KMS-11 (cell line): Measurements from ENCODE around the gene ATG14.

ENCODE experiments used
- H2AFZ ChIP-seq: fragments of 200-600 bp; sonication (generic); 2 replicates; pipeline ENCODE4 v1.6.1; 2016; ENCODE audit warnings: antibody characterized with exemption, mixed run types, low read depth
- H3K27ac ChIP-seq: fragments of 200-600 bp; sonication (generic); 2 replicates; pipeline ENCODE4 v1.6.1; 2016; ENCODE audit warnings: mild to moderate bottlenecking, mixed run types
- H3K27me3 ChIP-seq: fragments of 200-600 bp; sonication (generic); 2 replicates; pipeline ENCODE4 v1.6.1; 2017; ENCODE audit warnings: mild to moderate bottlenecking, low read depth, mixed run types, moderate library complexity; ENCODE audit not compliant: insufficient read depth
- H3K36me3 ChIP-seq: fragments of 200-600 bp; sonication (generic); 2 replicates; pipeline ENCODE4 v1.6.1; 2017; ENCODE audit warnings: mild to moderate bottlenecking, mixed run types; ENCODE audit not compliant: insufficient read depth
- H3K4me1 ChIP-seq: fragments of 200-600 bp; sonication (generic); 2 replicates; pipeline ENCODE4 v1.6.1; 2016; ENCODE audit warnings: mild to moderate bottlenecking, low read depth, mixed run types; ENCODE audit not compliant: poor library complexity, severe bottlenecking
- H3K4me2 ChIP-seq: fragments of 200-600 bp; sonication (generic); 2 replicates; pipeline ENCODE4 v1.7.0; 2016; ENCODE audit warnings: mild to moderate bottlenecking, mixed run types
- H3K4me3 ChIP-seq: fragments of 200-600 bp; sonication (generic); IDR thresholded peaks from 2 replicates; pipeline ENCODE4 v1.6.1; 2017; ENCODE audit warnings: low read depth, low read length, mixed read lengths; ENCODE audit not compliant: insufficient read depth
- H3K79me2 ChIP-seq: fragments of 200-600 bp; sonication (generic); 2 replicates; pipeline ENCODE4 v1.6.1; 2016; ENCODE audit warnings: low read depth, mixed run types; ENCODE audit not compliant: insufficient read depth
- H3K9ac ChIP-seq: fragments of 200-600 bp; sonication (generic); 2 replicates; pipeline ENCODE4 v1.6.1; 2016; ENCODE audit warnings: mild to moderate bottlenecking, mixed run types
- H4K20me1 ChIP-seq: fragments of 200-600 bp; sonication (generic); 2 replicates; pipeline ENCODE4 v1.6.1; 2016; ENCODE audit warnings: mild to moderate bottlenecking, mixed run types; ENCODE audit not compliant: insufficient read depth
- CTCF ChIP-seq: fragments of 200-600 bp; sonication (generic); conservative IDR thresholded peaks from 2 replicates; pipeline ENCODE4 v1.6.1; 2017; ENCODE audit warnings: low read depth, mild to moderate bottlenecking, antibody characterized with exemption, low read length, moderate library complexity, mixed read lengths

Gene ATG14

DNA sequence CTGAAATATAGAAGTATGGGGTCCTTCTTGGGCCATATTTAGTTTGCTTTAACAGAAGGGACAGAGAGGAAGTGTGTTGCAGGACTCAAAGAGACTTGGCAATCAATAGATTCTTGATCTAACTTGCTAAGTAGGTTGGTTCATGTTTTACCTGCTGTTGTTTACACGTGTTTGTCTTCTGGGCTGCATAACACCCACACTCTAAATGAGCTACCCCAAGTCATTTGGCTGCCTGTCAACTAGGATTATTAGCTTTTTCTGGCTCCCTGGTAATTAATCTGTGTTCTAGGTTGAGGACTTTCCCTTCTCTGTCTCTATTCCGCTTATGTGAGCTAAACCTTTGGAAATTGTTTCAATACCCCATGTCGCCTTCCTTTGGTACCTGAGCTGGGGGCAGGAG lies 38.9 kb upstream of the ATG14 start:
- TF ChIP-seq CTCF, result no peak
- H3K9ac ChIP-seq, result no peak overlapping the region
- H3K27ac ChIP-seq, result no peak overlapping the region
- H3K4me2 ChIP-seq, result no peak overlapping the region
- H2AFZ ChIP-seq, result no peak overlapping the region
- no peaks in the 10 kb centered on the region for H3K79me2 ChIP-seq
- H3K27me3 ChIP-seq, result no peaks in the 10 kb centered on the region
- H3K36me3 ChIP-seq, result no peaks in the 10 kb centered on the region
- H3K4me1 ChIP-seq, result no peaks in the 10 kb centered on the region
- no peak overlapping the region for H3K4me3 ChIP-seq
- no peaks in the 10 kb centered on the region for H4K20me1 ChIP-seq

DNA sequence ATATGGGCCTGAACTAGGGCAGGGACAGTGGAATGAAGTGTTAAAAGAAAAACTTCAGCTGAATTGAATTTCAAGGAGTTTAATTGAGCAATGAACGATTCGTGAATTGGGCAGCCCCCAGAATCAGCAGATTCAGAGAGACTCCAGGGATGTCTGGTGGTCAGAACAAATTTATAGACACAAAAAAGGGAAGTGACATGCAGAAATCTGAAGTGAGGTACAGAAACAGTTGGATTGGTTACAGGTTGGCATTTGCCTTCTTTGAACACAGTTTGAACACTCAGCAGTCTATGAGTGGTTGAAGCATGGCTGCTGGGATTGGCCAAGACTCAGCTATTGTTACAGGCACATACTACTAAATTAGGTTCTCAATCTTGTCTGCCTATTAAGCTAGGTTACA lies 38.5 kb upstream of the ATG14 start:
- no peaks in the 10 kb centered on the region for H3K4me1 ChIP-seq
- no peaks in the 10 kb centered on the region for H3K79me2 ChIP-seq
- no peak overlapping the region for H3K9ac ChIP-seq
- H3K27me3 ChIP-seq, result no peaks in the 10 kb centered on the region
- H3K4me2 ChIP-seq, result no peak overlapping the region
- no peaks in the 10 kb centered on the region for H4K20me1 ChIP-seq
- no peak overlapping the region for H2AFZ ChIP-seq
- H3K36me3 ChIP-seq, result no peaks in the 10 kb centered on the region
- no peak overlapping the region for H3K27ac ChIP-seq
- TF ChIP-seq CTCF, result no peak
- no peak overlapping the region for H3K4me3 ChIP-seq

DNA sequence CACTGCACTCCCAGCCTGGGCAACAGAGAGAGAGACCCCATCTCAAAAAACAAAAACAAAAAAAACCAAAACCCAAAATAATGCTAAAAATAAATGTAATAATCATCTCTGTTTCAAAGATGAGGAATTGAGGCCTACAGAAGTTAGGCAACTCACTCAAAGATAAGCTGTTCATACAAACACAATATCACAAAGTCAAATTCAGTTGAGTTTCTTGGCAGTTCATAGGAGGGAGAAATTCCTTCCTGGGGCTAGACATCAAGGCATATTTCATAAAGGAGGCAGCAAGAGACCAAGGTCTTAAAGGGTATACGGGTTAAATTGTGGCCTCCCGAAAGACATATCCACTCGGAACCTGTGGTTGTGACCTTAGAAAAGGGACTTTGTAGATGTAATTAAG lies 37.5 kb upstream of the ATG14 start:
- Histone ChIP-seq H4K20me1 (no peaks in the 10 kb centered on the region), H3K79me2 (no peaks in the 10 kb centered on the region), H3K27ac (no peak overlapping the region), H3K9ac (no peak overlapping the region), H3K27me3 (no peaks in the 10 kb centered on the region), H3K4me2 (no peak overlapping the region), H3K36me3 (no peaks in the 10 kb centered on the region), H2AFZ (no peak overlapping the region), H3K4me3 (no peak overlapping the region), H3K4me1 (no peaks in the 10 kb centered on the region)
- no peak for TF ChIP-seq CTCF

GRCh38 chr14:55448141-55448614 lies 36.5 kb upstream of the ATG14 start:
- H4K20me1 ChIP-seq, result no peaks in the 10 kb centered on the region
- no peak overlapping the region for H2AFZ ChIP-seq
- no peaks in the 10 kb centered on the region for H3K36me3 ChIP-seq
- no peak overlapping the region for H3K9ac ChIP-seq
- H3K4me3 ChIP-seq, result no peak overlapping the region
- TF ChIP-seq CTCF, result no peak
- H3K27ac ChIP-seq, result no peak overlapping the region
- H3K27me3 ChIP-seq, result no peaks in the 10 kb centered on the region
- H3K4me2 ChIP-seq, result no peak overlapping the region
- no peaks in the 10 kb centered on the region for H3K79me2 ChIP-seq
- H3K4me1 ChIP-seq, result no peaks in the 10 kb centered on the region
